Measurements from ENCODE around the gene LNPEP. TPM values are rescaled to one million over a fixed set of nuclear protein-coding genes. Genes with fewer than 3 reads are reported as not detected.

Gene LNPEP
- total RNA-seq, 1 donor from 2014 or later: 19.6 TPM

DNA sequence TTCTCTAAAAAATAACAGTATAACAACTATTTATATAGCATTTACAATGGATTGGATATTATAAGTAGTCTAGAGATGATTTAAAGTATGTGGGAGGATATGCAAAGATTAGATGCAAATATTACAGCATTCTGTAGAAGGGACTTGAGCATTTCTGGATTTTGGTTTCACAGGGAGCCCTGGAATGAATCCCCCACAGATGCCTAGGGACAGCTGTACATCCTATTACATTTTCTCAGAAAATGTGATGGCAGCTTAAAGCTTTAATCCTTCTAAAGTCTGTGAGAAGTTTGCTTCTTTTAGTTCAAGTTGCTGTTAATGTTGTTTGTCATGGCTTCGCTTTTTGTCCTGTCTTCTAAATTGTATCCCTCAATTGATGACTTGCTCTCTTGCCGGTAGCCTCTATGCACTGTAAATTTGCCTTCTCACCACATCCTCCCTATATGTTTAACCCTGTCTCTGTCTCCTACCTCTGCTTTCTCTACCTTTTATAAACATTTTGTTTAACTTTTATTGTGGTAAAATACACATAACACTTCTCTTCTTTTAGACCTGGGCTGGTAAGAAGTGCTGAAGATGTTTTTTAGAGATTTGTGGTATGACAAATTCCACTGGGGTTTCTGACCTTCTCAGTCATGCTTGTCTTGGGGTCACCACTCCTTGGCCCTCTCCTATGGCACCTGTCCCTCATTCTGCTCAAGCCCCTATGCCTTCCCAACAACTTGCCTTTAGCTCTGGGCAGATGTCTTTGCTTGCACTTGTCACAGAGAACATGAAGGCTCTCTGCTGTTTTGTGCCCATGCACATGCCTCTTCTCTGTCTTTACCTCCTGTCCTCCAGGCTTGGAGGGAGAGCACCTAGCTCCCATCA, 37.9 kb downstream of the LNPEP start:
- H3K9me3 ChIP-seq (ENCODE audit: low read depth): no peaks in the 10 kb centered on the region
- H3K36me3 ChIP-seq: no peaks in the 10 kb centered on the region
- Mint-ChIP-seq H3K27ac (no peak overlapping the region), H3K27me3 (ENCODE audit: insufficient read depth, low read depth) (peaks cover 2% of the 10 kb centered on the region), H3K36me3 (no peaks in the 10 kb centered on the region), H3K4me3 (no peak overlapping the region), H3K9me3 (no peaks in the 10 kb centered on the region), H3K4me1 (peaks cover 28% of the 10 kb centered on the region)
- no peaks in the 10 kb centered on the region for H3K4me1 ChIP-seq
- no peaks in the 10 kb centered on the region for H3F3A ChIP-seq (ENCODE audit: low read depth)
- no peak overlapping the region for H3K9ac ChIP-seq
- H3K27me3 ChIP-seq: no peaks in the 10 kb centered on the region
- DNase-seq (ENCODE audit: low spot score): no peak
- no peaks in the 10 kb centered on the region for H3K79me2 ChIP-seq (ENCODE audit: low read depth)
- H3K4me3 ChIP-seq: no peak overlapping the region
- H4K20me1 ChIP-seq (ENCODE audit: low read depth): no peaks in the 10 kb centered on the region
- TF ChIP-seq EZH2phosphoT487 (IDR thresholded peaks at IDR 0.05): no peak
- TF ChIP-seq, protein P1, sequence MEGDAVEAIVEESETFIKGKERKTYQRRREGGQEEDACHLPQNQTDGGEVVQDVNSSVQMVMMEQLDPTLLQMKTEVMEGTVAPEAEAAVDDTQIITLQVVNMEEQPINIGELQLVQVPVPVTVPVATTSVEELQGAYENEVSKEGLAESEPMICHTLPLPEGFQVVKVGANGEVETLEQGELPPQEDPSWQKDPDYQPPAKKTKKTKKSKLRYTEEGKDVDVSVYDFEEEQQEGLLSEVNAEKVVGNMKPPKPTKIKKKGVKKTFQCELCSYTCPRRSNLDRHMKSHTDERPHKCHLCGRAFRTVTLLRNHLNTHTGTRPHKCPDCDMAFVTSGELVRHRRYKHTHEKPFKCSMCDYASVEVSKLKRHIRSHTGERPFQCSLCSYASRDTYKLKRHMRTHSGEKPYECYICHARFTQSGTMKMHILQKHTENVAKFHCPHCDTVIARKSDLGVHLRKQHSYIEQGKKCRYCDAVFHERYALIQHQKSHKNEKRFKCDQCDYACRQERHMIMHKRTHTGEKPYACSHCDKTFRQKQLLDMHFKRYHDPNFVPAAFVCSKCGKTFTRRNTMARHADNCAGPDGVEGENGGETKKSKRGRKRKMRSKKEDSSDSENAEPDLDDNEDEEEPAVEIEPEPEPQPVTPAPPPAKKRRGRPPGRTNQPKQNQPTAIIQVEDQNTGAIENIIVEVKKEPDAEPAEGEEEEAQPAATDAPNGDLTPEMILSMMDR (IDR thresholded peaks at IDR 0.05): no peak
- TF ChIP-seq EZH2 (IDR thresholded peaks at IDR 0.05): no peak
- no peak overlapping the region for H3K27ac ChIP-seq
- no peak overlapping the region for H3K4me2 ChIP-seq
- no peak overlapping the region for H2AFZ ChIP-seq (replicated peaks)

DNA sequence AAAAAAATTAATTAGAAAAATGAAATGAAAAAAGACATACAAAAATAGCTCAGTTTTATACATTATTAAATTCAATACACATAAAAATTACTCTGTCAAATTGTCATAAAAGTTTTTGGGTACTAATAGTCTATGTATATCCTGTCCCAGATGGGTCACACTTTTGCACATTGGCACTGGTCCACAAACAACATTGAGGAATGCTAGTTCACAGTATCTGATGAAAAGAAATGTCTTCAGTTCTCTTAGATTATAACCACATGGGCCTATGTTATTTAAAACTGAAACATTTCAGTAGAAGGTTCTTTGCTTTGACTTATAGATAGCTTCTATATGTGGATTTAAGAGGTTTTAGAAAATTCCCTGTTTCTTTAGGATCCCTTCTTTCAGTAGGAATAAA, 39.8 kb downstream of the LNPEP start:
- Histone ChIP-seq H3K27ac (no peak overlapping the region), H3K79me2 (ENCODE audit: low read depth) (no peaks in the 10 kb centered on the region), H3K9me3 (ENCODE audit: low read depth) (no peaks in the 10 kb centered on the region), H3K4me3 (no peak overlapping the region), H3K4me2 (no peak overlapping the region), H3K36me3 (no peaks in the 10 kb centered on the region), H3K27me3 (no peaks in the 10 kb centered on the region), H3K4me1 (no peaks in the 10 kb centered on the region), H2AFZ (replicated peaks) (no peak overlapping the region), H3K9ac (no peak overlapping the region), H4K20me1 (ENCODE audit: low read depth) (no peaks in the 10 kb centered on the region), H3F3A (ENCODE audit: low read depth) (no peaks in the 10 kb centered on the region)
- H3K27me3 Mint-ChIP-seq (ENCODE audit: insufficient read depth, low read depth): peaks cover 2% of the 10 kb centered on the region
- TF ChIP-seq EZH2phosphoT487 (IDR thresholded peaks at IDR 0.05) (no peak), EZH2 (IDR thresholded peaks at IDR 0.05) (no peak)
- TF ChIP-seq, protein P1 (IDR thresholded peaks at IDR 0.05): no peak
- no peaks in the 10 kb centered on the region for H3K9me3 Mint-ChIP-seq
- peaks cover 30% of the 10 kb centered on the region for H3K4me1 Mint-ChIP-seq
- H3K27ac Mint-ChIP-seq: no peak overlapping the region
- H3K4me3 Mint-ChIP-seq: no peak overlapping the region
- no peak for DNase-seq (ENCODE audit: low spot score)
- H3K36me3 Mint-ChIP-seq: peaks cover 12% of the 10 kb centered on the region

DNA sequence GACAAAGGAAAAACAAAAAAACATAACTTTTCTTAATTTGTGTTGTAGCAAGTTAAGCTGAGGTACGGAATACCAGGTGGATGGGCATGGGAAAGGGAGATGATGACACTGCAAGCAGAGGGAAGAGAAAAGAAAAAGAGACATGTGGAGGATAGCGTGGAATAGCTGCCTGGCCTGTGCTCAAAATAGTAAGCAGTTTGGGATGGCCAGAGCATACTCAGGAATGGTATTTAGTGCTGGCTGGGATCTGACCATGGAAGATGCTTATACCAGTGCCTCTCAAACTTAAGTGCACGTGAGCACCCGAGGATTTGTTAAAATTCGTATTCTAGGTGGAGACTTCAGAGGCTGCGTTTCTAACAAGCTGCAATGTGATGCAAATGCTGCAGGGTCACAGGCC, 41.3 kb downstream of the LNPEP start:
- H3K27ac Mint-ChIP-seq: no peak overlapping the region
- no peaks in the 10 kb centered on the region for H3K4me1 ChIP-seq
- H3K79me2 ChIP-seq (ENCODE audit: low read depth): no peaks in the 10 kb centered on the region
- peaks cover 30% of the 10 kb centered on the region for H3K4me1 Mint-ChIP-seq
- no peak overlapping the region for H3K4me3 ChIP-seq
- H3K36me3 ChIP-seq: no peaks in the 10 kb centered on the region
- no peaks in the 10 kb centered on the region for H3K9me3 Mint-ChIP-seq
- no peak overlapping the region for H2AFZ ChIP-seq (replicated peaks)
- no peak overlapping the region for H3K4me2 ChIP-seq
- no peak overlapping the region for H3K4me3 Mint-ChIP-seq
- no peak overlapping the region for H3K9ac ChIP-seq
- H3F3A ChIP-seq (ENCODE audit: low read depth): no peaks in the 10 kb centered on the region
- H3K36me3 Mint-ChIP-seq: peaks cover 14% of the 10 kb centered on the region
- no peak for DNase-seq (ENCODE audit: low spot score)
- H4K20me1 ChIP-seq (ENCODE audit: low read depth): no peaks in the 10 kb centered on the region
- H3K27me3 ChIP-seq: no peaks in the 10 kb centered on the region
- peaks cover 2% of the 10 kb centered on the region for H3K27me3 Mint-ChIP-seq (ENCODE audit: insufficient read depth, low read depth)
- TF ChIP-seq EZH2phosphoT487 (IDR thresholded peaks at IDR 0.05) (no peak), EZH2 (IDR thresholded peaks at IDR 0.05) (no peak)
- TF ChIP-seq, protein P1 (IDR thresholded peaks at IDR 0.05): no peak
- H3K27ac ChIP-seq: no peak overlapping the region
- no peaks in the 10 kb centered on the region for H3K9me3 ChIP-seq (ENCODE audit: low read depth)

All from neural progenitor cell (in vitro differentiated cells).